ENCODE results near the gene UTY.

The UTY gene

GRCh38 chrY:13398876-13399275 is 81.0 kb downstream of the UTY start:
- no peak overlapping the region for H3K4me3 ChIP-seq (ENCODE audit: extremely low read depth, insufficient read depth, low read length, poor library complexity, severe bottlenecking)
- H3K9me3 ChIP-seq (ENCODE audit: control insufficient read depth, low read length), result no peaks in the 10 kb centered on the region
- WGBS, 2 experiments (ENCODE audit: insufficient coverage in 2 of 2), result no CpG with 5 or more reads among the region's 2 CpGs
- no peaks in the 10 kb centered on the region for H3K4me1 ChIP-seq (ENCODE audit: control insufficient read depth, insufficient read depth, low read length, poor library complexity, severe bottlenecking)
- peaks cover 2% of the 10 kb centered on the region for H3K36me3 ChIP-seq (ENCODE audit: control insufficient read depth, insufficient read depth, low read length)
- no peak overlapping the region for H3K27ac ChIP-seq (ENCODE audit: low read depth, low read length, severe bottlenecking)

- WGBS, 2 experiments (ENCODE audit: insufficient coverage in 2 of 2), result 87 to 100% methylated on average over 1 to 3 of the region's 7 CpGs
- H3K4me1 ChIP-seq (ENCODE audit: control insufficient read depth, insufficient read depth, low read length, poor library complexity, severe bottlenecking), result peaks cover 5% of the 10 kb centered on the region
These were observed 98.6 kb downstream of the UTY start for GRCh38 chrY:13381110-13381683.

GRCh38 chrY:13370868-13371800 is 108.7 kb downstream of the UTY start:
- Histone ChIP-seq H3K36me3 (ENCODE audit: control insufficient read depth, insufficient read depth, low read length) (peaks cover 4% of the 10 kb centered on the region), H3K27ac (ENCODE audit: low read depth, low read length, severe bottlenecking) (no peak overlapping the region), H3K9me3 (ENCODE audit: control insufficient read depth, low read length) (no peaks in the 10 kb centered on the region), H3K4me3 (ENCODE audit: extremely low read depth, insufficient read depth, low read length, poor library complexity, severe bottlenecking) (no peak overlapping the region), H3K4me1 (ENCODE audit: control insufficient read depth, insufficient read depth, low read length, poor library complexity, severe bottlenecking) (no peaks in the 10 kb centered on the region)
- 100% methylated on average over 1 of the region's 6 CpGs; no CpG with 5 or more reads in 1 of the 2 experiments for WGBS, 2 experiments (ENCODE audit: insufficient coverage in 2 of 2)

More at GRCh38 chrY:13381110-13381683, 98.6 kb downstream of the UTY start:
- Histone ChIP-seq H3K4me3 (ENCODE audit: extremely low read depth, insufficient read depth, low read length, poor library complexity, severe bottlenecking) (no peak overlapping the region), H3K9me3 (ENCODE audit: control insufficient read depth, low read length) (no peaks in the 10 kb centered on the region), H3K36me3 (ENCODE audit: control insufficient read depth, insufficient read depth, low read length) (no peaks in the 10 kb centered on the region), H3K27ac (ENCODE audit: low read depth, low read length, severe bottlenecking) (no peak overlapping the region)

- H3K9me3 ChIP-seq (ENCODE audit: control insufficient read depth, low read length), result no peaks in the 10 kb centered on the region
- H3K36me3 ChIP-seq (ENCODE audit: control insufficient read depth, insufficient read depth, low read length), result peaks cover 4% of the 10 kb centered on the region
- H3K4me3 ChIP-seq (ENCODE audit: extremely low read depth, insufficient read depth, low read length, poor library complexity, severe bottlenecking), result no peak overlapping the region
- no peak overlapping the region for H3K27ac ChIP-seq (ENCODE audit: low read depth, low read length, severe bottlenecking)
- H3K4me1 ChIP-seq (ENCODE audit: control insufficient read depth, insufficient read depth, low read length, poor library complexity, severe bottlenecking), result no peaks in the 10 kb centered on the region
These were observed 109.6 kb downstream of the UTY start for GRCh38 chrY:13370245-13370644.

GRCh38 chrY:13368513-13368845 is 111.4 kb downstream of the UTY start:
- no CpG with 5 or more reads among the region's 4 CpGs for WGBS, 2 experiments (ENCODE audit: insufficient coverage in 2 of 2)
- H3K4me1 ChIP-seq (ENCODE audit: control insufficient read depth, insufficient read depth, low read length, poor library complexity, severe bottlenecking), result no peaks in the 10 kb centered on the region
- H3K9me3 ChIP-seq (ENCODE audit: control insufficient read depth, low read length), result no peaks in the 10 kb centered on the region
- no peak overlapping the region for H3K27ac ChIP-seq (ENCODE audit: low read depth, low read length, severe bottlenecking)
- H3K4me3 ChIP-seq (ENCODE audit: extremely low read depth, insufficient read depth, low read length, poor library complexity, severe bottlenecking), result no peak overlapping the region
- peaks cover 4% of the 10 kb centered on the region for H3K36me3 ChIP-seq (ENCODE audit: control insufficient read depth, insufficient read depth, low read length)

DNA sequence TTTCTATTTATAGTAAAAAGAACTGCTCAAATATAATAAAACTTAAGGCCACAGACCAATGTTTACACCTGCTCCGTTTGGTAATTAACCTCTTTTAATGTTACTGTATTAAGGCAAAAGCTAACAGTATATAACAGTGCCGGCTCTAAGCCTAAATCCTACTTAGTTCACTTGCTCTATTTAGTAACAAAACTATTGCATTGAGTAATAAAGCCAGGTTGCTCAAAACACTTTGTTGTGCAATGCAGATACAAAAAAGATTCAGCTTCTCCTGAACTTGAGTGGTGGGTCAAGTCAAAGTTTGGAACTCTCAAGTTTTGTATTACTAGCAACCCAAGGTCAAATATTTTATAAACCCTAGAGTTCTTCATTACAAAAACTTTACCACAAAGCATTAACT is 116.2 kb downstream of the UTY start:
- Histone ChIP-seq H3K27ac (ENCODE audit: low read depth, low read length, severe bottlenecking) (no peak overlapping the region), H3K9me3 (ENCODE audit: control insufficient read depth, low read length) (no peaks in the 10 kb centered on the region), H3K4me1 (ENCODE audit: control insufficient read depth, insufficient read depth, low read length, poor library complexity, severe bottlenecking) (peaks cover 4% of the 10 kb centered on the region), H3K4me3 (ENCODE audit: extremely low read depth, insufficient read depth, low read length, poor library complexity, severe bottlenecking) (no peak overlapping the region), H3K36me3 (ENCODE audit: control insufficient read depth, insufficient read depth, low read length) (peaks cover 8% of the 10 kb centered on the region)
- no CpG with 5 or more reads among the region's 2 CpGs for WGBS, 2 experiments (ENCODE audit: insufficient coverage in 2 of 2)

- Histone ChIP-seq H3K27ac (ENCODE audit: low read depth, low read length, severe bottlenecking) (peak overlapping the region; percentile 50), H3K36me3 (ENCODE audit: control insufficient read depth, insufficient read depth, low read length) (peaks cover 7% of the 10 kb centered on the region), H3K4me3 (ENCODE audit: extremely low read depth, insufficient read depth, low read length, poor library complexity, severe bottlenecking) (no peak overlapping the region), H3K4me1 (ENCODE audit: control insufficient read depth, insufficient read depth, low read length, poor library complexity, severe bottlenecking) (peaks cover 4% of the 10 kb centered on the region), H3K9me3 (ENCODE audit: control insufficient read depth, low read length) (no peaks in the 10 kb centered on the region)
- WGBS, 2 experiments (ENCODE audit: insufficient coverage in 2 of 2), result no CpG with 5 or more reads among the region's 2 CpGs
These were observed 117.2 kb downstream of the UTY start for GRCh38 chrY:13362662-13363061.

- Histone ChIP-seq H3K4me3 (ENCODE audit: extremely low read depth, insufficient read depth, low read length, poor library complexity, severe bottlenecking) (no peak overlapping the region), H3K9me3 (ENCODE audit: control insufficient read depth, low read length) (no peaks in the 10 kb centered on the region), H3K4me1 (ENCODE audit: control insufficient read depth, insufficient read depth, low read length, poor library complexity, severe bottlenecking) (peaks cover 4% of the 10 kb centered on the region), H3K36me3 (ENCODE audit: control insufficient read depth, insufficient read depth, low read length) (peaks cover 9% of the 10 kb centered on the region), H3K27ac (ENCODE audit: low read depth, low read length, severe bottlenecking) (peak overlapping the region; percentile 62)
- 88% methylated on average over 1 of the region's 2 CpGs; no CpG with 5 or more reads in 1 of the 2 experiments for WGBS, 2 experiments (ENCODE audit: insufficient coverage in 2 of 2)
These were observed 117.9 kb downstream of the UTY start for GRCh38 chrY:13361656-13362636.

- no peak overlapping the region for H3K4me3 ChIP-seq (ENCODE audit: extremely low read depth, insufficient read depth, low read length, poor library complexity, severe bottlenecking)
- H3K27ac ChIP-seq (ENCODE audit: low read depth, low read length, severe bottlenecking), result no peak overlapping the region
- H3K36me3 ChIP-seq (ENCODE audit: control insufficient read depth, insufficient read depth, low read length), result peaks cover 31% of the 10 kb centered on the region
- H3K9me3 ChIP-seq (ENCODE audit: control insufficient read depth, low read length), result no peaks in the 10 kb centered on the region
- WGBS, 2 experiments (ENCODE audit: insufficient coverage in 2 of 2), result 100% methylated on average over 1 of the region's 4 CpGs; no CpG with 5 or more reads in 1 of the 2 experiments
- peaks cover 5% of the 10 kb centered on the region for H3K4me1 ChIP-seq (ENCODE audit: control insufficient read depth, insufficient read depth, low read length, poor library complexity, severe bottlenecking)
These were observed 128.4 kb downstream of the UTY start for GRCh38 chrY:13351443-13351842.

- Histone ChIP-seq H3K27ac (ENCODE audit: low read depth, low read length, severe bottlenecking) (no peak overlapping the region), H3K36me3 (ENCODE audit: control insufficient read depth, insufficient read depth, low read length) (peaks cover 35% of the 10 kb centered on the region), H3K4me1 (ENCODE audit: control insufficient read depth, insufficient read depth, low read length, poor library complexity, severe bottlenecking) (peaks cover 5% of the 10 kb centered on the region), H3K9me3 (ENCODE audit: control insufficient read depth, low read length) (no peaks in the 10 kb centered on the region), H3K4me3 (ENCODE audit: extremely low read depth, insufficient read depth, low read length, poor library complexity, severe bottlenecking) (no peak overlapping the region)
- no CpG with 5 or more reads among the region's 5 CpGs for WGBS, 2 experiments (ENCODE audit: insufficient coverage in 2 of 2)
These were observed 132.7 kb downstream of the UTY start for GRCh38 chrY:13347106-13347505.

Measured in mesodermal cell (in vitro differentiated cells).